B cell (primary cell): Measurements from ENCODE around the gene SPACA4. TPM values are rescaled to one million over a fixed set of nuclear protein-coding genes. Genes with fewer than 3 reads are reported as not detected.

Experiments used
- ATAC-seq: fragments of 200-7000 bp; cut with Tn5 transposase; one replicate; pipeline ENCODE4 v1.10.0; 2021; ENCODE audit warnings: low read depth, mild to moderate bottlenecking, moderate number of reproducible peaks, moderate library complexity
- CTCF ChIA-PET: fragments of 350-600 bp; sonication (Branson Sonifier 250); formaldehyde crosslinking; loops from one replicate; lab custom pipeline; 2021; ENCODE audit warnings: antibody characterized with exemption, inconsistent platforms; lab: Charles Lee
- POLR2A ChIA-PET: fragments of 350-600 bp; sonication (Branson Sonifier 250); formaldehyde crosslinking; loops from one replicate; lab custom pipeline; 2021; ENCODE audit warnings: antibody characterized with exemption; lab: Charles Lee
- DNase-seq: peaks from one replicate; pipeline ENCODE4 v3.0.0; 2013
- H2AFZ ChIP-seq: 2 replicates; pipeline ENCODE4 v1.6.1; 2012; ENCODE audit warnings: mild to moderate bottlenecking, low read depth, low read length; ENCODE audit not compliant: insufficient read depth, poor library complexity, severe bottlenecking
- H3K27ac ChIP-seq, 2 donors: 1 replicate in 1 of 2; 2 replicates in 1 of 2; pipeline ENCODE4 v1.5.1; 2012 to 2013; ENCODE audit warnings: low read length in 2 of 2, mild to moderate bottlenecking in 2 of 2, moderate library complexity in 1 of 2
- H3K27me3 ChIP-seq, 4 experiments: fragments of 200-600 bp in 1 of 4; sonication (generic) in 1 of 4; replicated peaks in 1 of 4; 1 replicate in 2 of 4; 2 replicates in 2 of 4; pipeline versions ENCODE4 v1.6.1 to v1.7.0; 2013 to 2016; ENCODE audit warnings: low read length in 3 of 4, mild to moderate bottlenecking in 2 of 4, mixed read lengths in 1 of 4, moderate library complexity in 1 of 4; ENCODE audit not compliant: insufficient read depth in 4 of 4, control insufficient read depth in 3 of 4; ENCODE audit errors: control extremely low read depth in 1 of 4
- H3K36me3 ChIP-seq, 2 experiments: replicated peaks in 1 of 2; 1 replicate in 1 of 2; 2 replicates in 1 of 2; pipeline versions ENCODE4 v1.6.1 to v1.7.1; 2013; ENCODE audit warnings: low read length in 1 of 2; ENCODE audit not compliant: insufficient read depth in 2 of 2, control insufficient read depth in 1 of 2; ENCODE audit errors: control extremely low read depth in 1 of 2, extremely low read depth in 1 of 2
- H3K4me1 ChIP-seq, 2 donors: fragments of 200-600 bp in 1 of 2; sonication (generic) in 1 of 2; 1 replicate in 1 of 2; 2 replicates in 1 of 2; pipeline versions ENCODE4 v1.5.1 to v1.6.1; 2013 to 2017; ENCODE audit warnings: low read length in 2 of 2; ENCODE audit not compliant: control insufficient read depth in 2 of 2, insufficient read depth in 2 of 2
- H3K4me2 ChIP-seq: replicated peaks from 2 replicates; pipeline ENCODE3; 2012; ENCODE audit warnings: mild to moderate bottlenecking, low read depth, low read length; ENCODE audit not compliant: poor library complexity, severe bottlenecking
- H3K4me3 ChIP-seq, 5 experiments: fragments of 200-600 bp in 1 of 5; sonication (generic) in 1 of 5; 1 replicate in 3 of 5; 2 replicates in 2 of 5; pipeline versions ENCODE4 v1.5.1 to v1.7.0; 2011 to 2016; ENCODE audit warnings: low read length in 4 of 5, mild to moderate bottlenecking in 4 of 5, low read depth in 2 of 5, control low read depth in 1 of 5, moderate library complexity in 1 of 5; ENCODE audit not compliant: insufficient read depth in 1 of 5; ENCODE audit errors: control extremely low read depth in 1 of 5, extremely low read depth in 1 of 5
- H3K79me2 ChIP-seq: fragments of 200-600 bp; sonication (generic); one replicate; pipeline ENCODE4 v1.6.0; 2016; ENCODE audit warnings: low read length; ENCODE audit not compliant: control insufficient read depth, insufficient read depth
- H3K9ac ChIP-seq: fragments of 200-600 bp; sonication (generic); 2 replicates; pipeline ENCODE4 v1.6.1; 2017; ENCODE audit warnings: mild to moderate bottlenecking, low read length, moderate library complexity
- H3K9me3 ChIP-seq, 3 donors: one replicate each; pipeline versions ENCODE4 v1.6.1 to v1.7.1; 2013; ENCODE audit warnings: low read length in 2 of 3; ENCODE audit not compliant: control insufficient read depth in 2 of 3, insufficient read depth in 1 of 3; ENCODE audit errors: control extremely low read depth in 1 of 3
- H4K20me1 ChIP-seq: 2 replicates; pipeline ENCODE4 v1.6.0; 2012; ENCODE audit warnings: mild to moderate bottlenecking, low read length; ENCODE audit not compliant: insufficient read depth, control insufficient read depth, poor library complexity, severe bottlenecking
- H3K27ac Mint-ChIP-seq: one replicate; pipeline ENCODE4 v1.8.0; 2021; ENCODE audit warnings: mixed read lengths
- H3K27me3 Mint-ChIP-seq: one replicate; pipeline ENCODE4 v1.8.0; 2021; ENCODE audit warnings: mixed read lengths
- H3K4me1 Mint-ChIP-seq: one replicate; pipeline ENCODE4 v1.8.0; 2021; ENCODE audit warnings: mixed read lengths
- H3K4me3 Mint-ChIP-seq: one replicate; pipeline ENCODE4 v1.8.0; 2021; ENCODE audit warnings: mixed read lengths
- H3K9me3 Mint-ChIP-seq: one replicate; pipeline ENCODE4 v1.8.0; 2022; ENCODE audit warnings: mixed read lengths; ENCODE audit not compliant: insufficient read depth
- CTCF ChIP-seq: fragments of 200-600 bp; IDR thresholded peaks from one replicate; pipeline ENCODE4 v1.8.0; 2022; ENCODE audit warnings: antibody characterized with exemption, mild to moderate bottlenecking
- EZH2 ChIP-seq: IDR thresholded peaks from 2 replicates; pipeline ENCODE4 v1.6.1; 2012; ENCODE audit warnings: borderline replicate concordance, low read depth, mild to moderate bottlenecking, moderate library complexity, low read length; ENCODE audit not compliant: insufficient read depth, poor library complexity, severe bottlenecking
- WGBS: methylation state at CpG from one replicate; pipeline ENCODE4 v1.1.5; 2013; ENCODE audit warnings: missing lambda C conversion rate; ENCODE audit not compliant: insufficient coverage; 5-methylcytosine and 5-hydroxymethylcytosine counted together
- intact Hi-C: fragments of 100-400 bp; cut with micrococcal nuclease; formaldehyde crosslinking; loops from one replicate; pipeline ENCODE4 v1.10.0; 2022
- polyA plus RNA-seq: library from polyadenylated mRNA; depleted of rRNA; stranded (reverse); fragments of >200 nt; gene quantifications from 2 replicates; pipeline ENCODE4 v1.2.3, GENCODE V29; 2012
- total RNA-seq, 2 donors: library from RNA; stranded (reverse); fragments of 120-200 nt in 1 of 2; gene quantifications; 1 replicate in 1 of 2; 2 replicates in 1 of 2; pipeline versions ENCODE4 v1.2.3 to v1.2.4, GENCODE V29; 2013 to 2022

SPACA4 gene
- total and polyA plus RNA-seq, 2 donors (not counting 1 experiment from before 2014, with no cell fraction given), result not detected

- no peak overlapping the region for H3K9ac ChIP-seq
- CTCF ChIA-PET, result interaction anchor here (1.0 kb wide), 1 partner anchor 192 kb away, joined by 4 read pairs; no protein-coding TSS in a partner anchor
- no peak overlapping the region for H2AFZ ChIP-seq
- no peak overlapping the region for H3K4me2 ChIP-seq
- H3K4me1 Mint-ChIP-seq, result peaks cover 37% of the 10 kb centered on the region
- peak overlapping the region in 1 of 2 donors; percentile 6 for H3K27ac ChIP-seq
- DNase-seq, result peak; percentile 4
- H3K4me1 ChIP-seq, result peaks cover 18 to 31% of the 10 kb centered on the region in 2 donors
- no peak overlapping the region for H3K4me3 Mint-ChIP-seq
- H3K27ac Mint-ChIP-seq, result peak overlapping the region; percentile 47
- no peak for ATAC-seq
- H3K27me3 ChIP-seq, result no peaks in the 10 kb centered on the region
- H3K9me3 Mint-ChIP-seq, result no peaks in the 10 kb centered on the region
- H3K27me3 Mint-ChIP-seq, result no peaks in the 10 kb centered on the region
- no peaks in the 10 kb centered on the region for H3K36me3 ChIP-seq
- peaks cover 7% of the 10 kb centered on the region for H3K79me2 ChIP-seq
- TF ChIP-seq EZH2, result no peak
- TF ChIP-seq CTCF, result no peak
- POLR2A ChIA-PET, result interaction anchor here (0.6 to 0.9 kb wide), 2 partner anchors 14 to 191 kb away, joined by 4 to 5 read pairs; partner anchors contain the start of gene DBP
- 98% methylated on average over 7 of the region's 12 CpGs for WGBS
- H4K20me1 ChIP-seq, result no peaks in the 10 kb centered on the region
- peaks cover 0 to 2% (median 0%) of the 10 kb centered on the region in 3 donors for H3K9me3 ChIP-seq
- intact Hi-C loops, result no loop called here
- no peak overlapping the region for H3K4me3 ChIP-seq
Observed at GRCh38 chr19:48650974-48651682, 44.6 kb downstream of the SPACA4 start.

- H4K20me1 ChIP-seq, result no peaks in the 10 kb centered on the region
- no peak for TF ChIP-seq CTCF
- no peak for TF ChIP-seq EZH2
- H3K27ac ChIP-seq, result peak overlapping the region in 1 of 2 donors; percentile 6
- POLR2A ChIA-PET, result interaction anchor here (0.9 kb wide), 1 partner anchor 14 kb away, joined by 4 read pairs; the partner anchor contains the start of gene DBP
- peaks cover 6% of the 10 kb centered on the region for H3K79me2 ChIP-seq
- H3K9ac ChIP-seq, result no peak overlapping the region
- Mint-ChIP-seq H3K27me3 (no peaks in the 10 kb centered on the region), H3K4me1 (peaks cover 34% of the 10 kb centered on the region), H3K27ac (peak overlapping the region; percentile 43), H3K9me3 (no peaks in the 10 kb centered on the region), H3K4me3 (no peak overlapping the region)
- peaks cover 18 to 31% of the 10 kb centered on the region in 2 donors for H3K4me1 ChIP-seq
- no peak for ATAC-seq
- CTCF ChIA-PET, result no interaction called here
- peaks cover 0 to 2% (median 0%) of the 10 kb centered on the region in 3 donors for H3K9me3 ChIP-seq
- 69% methylated on average over 4 of the region's 5 CpGs for WGBS
- no peak overlapping the region for H3K4me3 ChIP-seq
- no peaks in the 10 kb centered on the region for H3K36me3 ChIP-seq
- no peak for DNase-seq
- no peak overlapping the region for H2AFZ ChIP-seq
- intact Hi-C loops, result no loop called here
- no peak overlapping the region for H3K4me2 ChIP-seq
- H3K27me3 ChIP-seq, result no peaks in the 10 kb centered on the region
Observed at GRCh38 chr19:48651683-48652048, 45.1 kb downstream of the SPACA4 start.
